IPS-15b (cell line): ENCODE results near the gene PTPN4.
"Not testable (repeated sequence)": the region's sequence is repeated elsewhere in the genome, so short reads cannot be mapped to it uniquely, and the experiment has no call there.

Experiments
- H3K27me3 ChIP-seq: one replicate; pipeline ENCODE4 v1.6.1; 2013; ENCODE audit warnings: low read length; ENCODE audit not compliant: control insufficient read depth, insufficient read depth
- H3K36me3 ChIP-seq: one replicate; pipeline ENCODE4 v1.6.1; 2013; ENCODE audit warnings: low read length; ENCODE audit not compliant: control insufficient read depth, insufficient read depth
- H3K4me1 ChIP-seq: one replicate; pipeline ENCODE4 v1.6.1; 2013; ENCODE audit warnings: mild to moderate bottlenecking, low read length; ENCODE audit not compliant: control insufficient read depth, insufficient read depth
- H3K4me3 ChIP-seq: one replicate; pipeline ENCODE4 v1.5.1; 2013; ENCODE audit warnings: low read depth, low read length
- H3K9ac ChIP-seq: one replicate; pipeline ENCODE4 v1.6.1; 2013; ENCODE audit warnings: low read depth, mild to moderate bottlenecking, low read length
- H3K9me3 ChIP-seq: one replicate; pipeline ENCODE4 v1.6.1; 2013; ENCODE audit warnings: mild to moderate bottlenecking, low read length; ENCODE audit not compliant: control insufficient read depth, insufficient read depth

The PTPN4 gene

GRCh38 chr2:120017201-120017600 lies 257.5 kb downstream of the PTPN4 start:
- H3K27me3 ChIP-seq: peaks cover 1% of the 10 kb centered on the region
- no peaks in the 10 kb centered on the region for H3K36me3 ChIP-seq
- H3K9ac ChIP-seq: no peak overlapping the region
- H3K4me1 ChIP-seq: peaks cover 12% of the 10 kb centered on the region
- H3K9me3 ChIP-seq: no peaks in the 10 kb centered on the region
- no peak overlapping the region for H3K4me3 ChIP-seq

GRCh38 chr2:120018549-120018948 lies 258.8 kb downstream of the PTPN4 start:
- Histone ChIP-seq H3K9ac (no peak overlapping the region), H3K27me3 (no peaks in the 10 kb centered on the region), H3K4me3 (no peak overlapping the region), H3K36me3 (no peaks in the 10 kb centered on the region), H3K4me1 (peaks cover 12% of the 10 kb centered on the region), H3K9me3 (no peaks in the 10 kb centered on the region)

- no peaks in the 10 kb centered on the region for H3K9me3 ChIP-seq
- no peaks in the 10 kb centered on the region for H3K36me3 ChIP-seq
- no peaks in the 10 kb centered on the region for H3K27me3 ChIP-seq
- H3K4me1 ChIP-seq: peaks cover 8% of the 10 kb centered on the region
- no peak overlapping the region for H3K9ac ChIP-seq
- H3K4me3 ChIP-seq: no peak overlapping the region
Observed at GRCh38 chr2:120020554-120020953, 260.8 kb downstream of the PTPN4 start.

GRCh38 chr2:120022505-120022904 lies 262.8 kb downstream of the PTPN4 start:
- not testable (repeated sequence) for H3K4me1 ChIP-seq, H3K4me3 ChIP-seq, H3K9me3 ChIP-seq, H3K36me3 ChIP-seq, H3K9ac ChIP-seq, H3K27me3 ChIP-seq

GRCh38 chr2:120026890-120027289 lies 267.2 kb downstream of the PTPN4 start:
- no peaks in the 10 kb centered on the region for H3K9me3 ChIP-seq
- peaks cover 6% of the 10 kb centered on the region for H3K4me1 ChIP-seq
- no peak overlapping the region for H3K4me3 ChIP-seq
- no peak overlapping the region for H3K9ac ChIP-seq
- H3K36me3 ChIP-seq: no peaks in the 10 kb centered on the region
- H3K27me3 ChIP-seq: no peaks in the 10 kb centered on the region

- Histone ChIP-seq H3K4me3 (no peak overlapping the region), H3K36me3 (no peaks in the 10 kb centered on the region), H3K9ac (no peak overlapping the region), H3K27me3 (no peaks in the 10 kb centered on the region), H3K4me1 (peaks cover 6% of the 10 kb centered on the region), H3K9me3 (no peaks in the 10 kb centered on the region)
Observed at GRCh38 chr2:120028795-120029194, 269.1 kb downstream of the PTPN4 start.

- H3K9me3 ChIP-seq: no peaks in the 10 kb centered on the region
- peaks cover 6% of the 10 kb centered on the region for H3K4me1 ChIP-seq
- no peak overlapping the region for H3K9ac ChIP-seq
- H3K27me3 ChIP-seq: no peaks in the 10 kb centered on the region
- no peaks in the 10 kb centered on the region for H3K36me3 ChIP-seq
- no peak overlapping the region for H3K4me3 ChIP-seq
Observed at GRCh38 chr2:120029672-120030640, 270.2 kb downstream of the PTPN4 start.

GRCh38 chr2:120032297-120032696 lies 272.6 kb downstream of the PTPN4 start:
- H3K4me3 ChIP-seq: no peak overlapping the region
- peaks cover 6% of the 10 kb centered on the region for H3K4me1 ChIP-seq
- H3K9me3 ChIP-seq: no peaks in the 10 kb centered on the region
- no peaks in the 10 kb centered on the region for H3K36me3 ChIP-seq
- no peak overlapping the region for H3K9ac ChIP-seq
- no peaks in the 10 kb centered on the region for H3K27me3 ChIP-seq
